Fibroblast of the aortic adventitia (primary cell): ENCODE results near the gene GNAT2. TPM values are rescaled to one million over a fixed set of nuclear protein-coding genes. Genes with fewer than 3 reads are reported as not detected.
A peak's percentile ranks its signal among the peaks of the same experiment; 100 is the strongest.

Experiments
- DNase-seq: peaks from one replicate; pipeline ENCODE4 v3.0.0-alpha.2; 2010; ENCODE audit warnings: low read depth
- H3K4me3 ChIP-seq: 2 replicates; pipeline ENCODE4 v1.5.1; 2011; ENCODE audit warnings: low read depth, mild to moderate bottlenecking, control low read depth, low read length, moderate library complexity
- CTCF ChIP-seq: IDR thresholded peaks from 2 replicates; pipeline ENCODE4 v1.5.1; 2011; ENCODE audit warnings: mild to moderate bottlenecking, low read length, control low read depth, inconsistent platforms; ENCODE audit not compliant: insufficient read depth
- total RNA-seq: library from RNA; depleted of rRNA; stranded (reverse); fragments of >200 nt; gene quantifications from 2 replicates; pipeline ENCODE4 v1.2.3, GENCODE V29; 2012; ENCODE audit warnings: low replicate concordance

Gene GNAT2
- total RNA-seq, 1 donor: 0.18 TPM

GRCh38 chr1:109623601-109624161 lies 4.3 kb upstream of the GNAT2 start:
- peak overlapping the region; percentile 44 for H3K4me3 ChIP-seq
- DNase-seq: peak; percentile 30

GRCh38 chr1:109622895-109623294 lies 3.5 kb upstream of the GNAT2 start:
- DNase-seq: no peak
- peak overlapping the region; percentile 9 for H3K4me3 ChIP-seq
- no peak for TF ChIP-seq CTCF

More at GRCh38 chr1:109623601-109624161, 4.3 kb upstream of the GNAT2 start:
- TF ChIP-seq CTCF: no peak

- TF ChIP-seq CTCF: no peak
- peak overlapping the region; percentile 96 for H3K4me3 ChIP-seq
- no peak for DNase-seq
Measured at GRCh38 chr1:109622137-109622892, 2.9 kb upstream of the GNAT2 start.

GRCh38 chr1:109621379-109622136 lies 2.1 kb upstream of the GNAT2 start:
- DNase-seq: no peak
- TF ChIP-seq CTCF: no peak
- peak overlapping the region; percentile 96 for H3K4me3 ChIP-seq

GRCh38 chr1:109620841-109621286 lies 1.4 kb upstream of the GNAT2 start:
- H3K4me3 ChIP-seq: peak overlapping the region; percentile 96
- peak; percentile 91 for DNase-seq
- TF ChIP-seq CTCF: no peak

GRCh38 chr1:109620401-109620791 lies 980 bp upstream of the GNAT2 start:
- no peak for TF ChIP-seq CTCF
- peak; percentile 64 for DNase-seq
- peak overlapping the region; percentile 96 for H3K4me3 ChIP-seq
